Endothelial cell (in vitro differentiated cells): ENCODE results near the gene CAMTA1. TPM values are rescaled to one million over a fixed set of nuclear protein-coding genes. Genes with fewer than 3 reads are reported as not detected.

Experiments used
- DNase-seq: peaks from one replicate; pipeline ENCODE4 v3.0.0; 2021; ENCODE audit warnings: low spot score
- H3K27ac Mint-ChIP-seq: one replicate; pipeline ENCODE4 v1.8.0; 2021; ENCODE audit warnings: mixed read lengths, inconsistent platforms; ENCODE audit not compliant: unreplicated experiment
- H3K27me3 Mint-ChIP-seq: one replicate; pipeline ENCODE4 v1.8.0; 2021; ENCODE audit warnings: mild to moderate bottlenecking, moderate library complexity, mixed read lengths, inconsistent platforms; ENCODE audit not compliant: unreplicated experiment
- H3K36me3 Mint-ChIP-seq: one replicate; pipeline ENCODE4 v1.8.0; 2021; ENCODE audit warnings: mild to moderate bottlenecking, low read depth, mixed read lengths, inconsistent platforms; ENCODE audit not compliant: unreplicated experiment
- H3K4me1 Mint-ChIP-seq: one replicate; pipeline ENCODE4 v1.8.0; 2021; ENCODE audit warnings: mild to moderate bottlenecking, mixed read lengths, inconsistent platforms; ENCODE audit not compliant: unreplicated experiment
- H3K4me3 Mint-ChIP-seq: one replicate; pipeline ENCODE4 v1.8.0; 2021; ENCODE audit warnings: mild to moderate bottlenecking, mixed read lengths, inconsistent platforms; ENCODE audit not compliant: unreplicated experiment
- H3K9me3 Mint-ChIP-seq: one replicate; pipeline ENCODE4 v1.8.0; 2021; ENCODE audit warnings: mixed read lengths, inconsistent platforms; ENCODE audit not compliant: unreplicated experiment
- total RNA-seq: library from RNA; stranded (reverse); fragmentation: NEBNext Ultra II Directional; extraction: Animal tissue kit (Norgen Biotek cat#: 25700); gene quantifications from one replicate; pipeline ENCODE4 v1.2.1, GENCODE V29; 2021; ENCODE audit not compliant: unreplicated experiment
- TF ChIP-seq, protein P1 (sequence below): fragments of 200-600 bp; sonication (generic); IDR thresholded peaks from one replicate; pipeline ENCODE4 v1.5.0; 2021; ENCODE audit warnings: antibody characterized with exemption; ENCODE audit not compliant: unreplicated experiment

The CAMTA1 gene
- total RNA-seq, 1 donor from 2014 or later: 87.3 TPM

DNA sequence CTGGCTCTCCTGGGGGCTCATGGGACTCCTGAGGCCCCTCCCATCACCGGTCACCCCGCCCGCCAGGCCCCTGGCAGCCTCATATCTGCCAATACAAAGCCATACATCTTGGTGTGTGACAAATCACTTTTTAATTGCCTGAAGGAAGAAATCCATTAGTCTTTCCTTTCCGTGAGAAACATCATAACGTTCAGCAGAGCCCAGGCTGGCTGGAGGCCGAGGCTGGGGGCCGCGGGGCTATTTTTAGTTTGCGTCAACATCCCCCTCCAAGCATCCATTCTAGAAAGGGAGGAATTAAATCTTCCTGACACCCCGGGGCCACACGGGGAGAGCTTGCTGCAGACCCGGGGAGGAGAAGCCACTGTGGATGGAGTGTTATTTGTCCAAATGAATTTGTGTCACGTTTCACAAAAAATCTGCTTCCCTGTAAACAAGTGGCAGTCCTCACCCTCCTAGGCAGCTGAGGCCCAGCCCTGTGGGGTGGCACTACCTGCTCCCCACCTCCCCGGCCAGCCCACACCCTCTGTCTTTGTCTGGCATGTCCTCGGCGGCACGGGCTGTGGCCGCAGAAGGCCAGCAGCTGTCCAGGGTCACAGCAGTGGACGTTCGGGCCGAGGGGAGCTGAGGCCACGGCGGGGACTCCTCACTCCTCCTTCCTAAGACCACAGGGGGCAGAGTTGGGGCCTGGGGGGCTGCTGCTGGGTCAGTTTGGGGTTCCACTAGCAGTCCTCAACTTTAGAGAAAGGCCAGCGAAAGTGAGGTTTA lies 749.0 kb downstream of the CAMTA1 start:
- Mint-ChIP-seq H3K27ac (no peak overlapping the region), H3K9me3 (no peaks in the 10 kb centered on the region), H3K4me3 (no peak overlapping the region), H3K27me3 (peaks cover 2% of the 10 kb centered on the region), H3K36me3 (no peaks in the 10 kb centered on the region), H3K4me1 (no peaks in the 10 kb centered on the region)
- TF ChIP-seq, protein P1, sequence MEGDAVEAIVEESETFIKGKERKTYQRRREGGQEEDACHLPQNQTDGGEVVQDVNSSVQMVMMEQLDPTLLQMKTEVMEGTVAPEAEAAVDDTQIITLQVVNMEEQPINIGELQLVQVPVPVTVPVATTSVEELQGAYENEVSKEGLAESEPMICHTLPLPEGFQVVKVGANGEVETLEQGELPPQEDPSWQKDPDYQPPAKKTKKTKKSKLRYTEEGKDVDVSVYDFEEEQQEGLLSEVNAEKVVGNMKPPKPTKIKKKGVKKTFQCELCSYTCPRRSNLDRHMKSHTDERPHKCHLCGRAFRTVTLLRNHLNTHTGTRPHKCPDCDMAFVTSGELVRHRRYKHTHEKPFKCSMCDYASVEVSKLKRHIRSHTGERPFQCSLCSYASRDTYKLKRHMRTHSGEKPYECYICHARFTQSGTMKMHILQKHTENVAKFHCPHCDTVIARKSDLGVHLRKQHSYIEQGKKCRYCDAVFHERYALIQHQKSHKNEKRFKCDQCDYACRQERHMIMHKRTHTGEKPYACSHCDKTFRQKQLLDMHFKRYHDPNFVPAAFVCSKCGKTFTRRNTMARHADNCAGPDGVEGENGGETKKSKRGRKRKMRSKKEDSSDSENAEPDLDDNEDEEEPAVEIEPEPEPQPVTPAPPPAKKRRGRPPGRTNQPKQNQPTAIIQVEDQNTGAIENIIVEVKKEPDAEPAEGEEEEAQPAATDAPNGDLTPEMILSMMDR: no peak
- no peak for DNase-seq

DNA sequence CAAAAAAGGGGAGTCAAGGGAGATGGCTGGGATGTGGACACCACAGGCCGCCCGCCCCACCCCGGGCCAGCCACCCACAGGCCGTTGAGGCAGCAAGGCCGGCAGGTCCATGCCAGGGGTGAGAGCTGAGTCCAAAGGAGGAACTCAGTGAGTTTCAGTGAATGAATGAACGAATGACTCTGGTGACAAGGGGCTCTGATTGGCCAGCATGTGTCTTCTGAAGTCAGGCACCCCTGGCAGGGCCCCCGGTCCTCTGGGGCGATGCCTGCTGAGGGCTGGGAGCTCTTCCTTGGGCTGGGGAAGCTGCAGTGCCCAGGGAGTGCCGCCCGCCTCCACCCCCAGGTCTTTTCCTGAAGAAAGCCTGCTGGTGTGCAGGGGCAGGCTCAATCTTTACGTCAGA lies 749.8 kb downstream of the CAMTA1 start:
- no peaks in the 10 kb centered on the region for H3K9me3 Mint-ChIP-seq
- TF ChIP-seq, protein P1: no peak
- H3K4me1 Mint-ChIP-seq: no peaks in the 10 kb centered on the region
- H3K36me3 Mint-ChIP-seq: no peaks in the 10 kb centered on the region
- peaks cover 3% of the 10 kb centered on the region for H3K27me3 Mint-ChIP-seq
- H3K27ac Mint-ChIP-seq: no peak overlapping the region
- no peak for DNase-seq
- H3K4me3 Mint-ChIP-seq: no peak overlapping the region

DNA sequence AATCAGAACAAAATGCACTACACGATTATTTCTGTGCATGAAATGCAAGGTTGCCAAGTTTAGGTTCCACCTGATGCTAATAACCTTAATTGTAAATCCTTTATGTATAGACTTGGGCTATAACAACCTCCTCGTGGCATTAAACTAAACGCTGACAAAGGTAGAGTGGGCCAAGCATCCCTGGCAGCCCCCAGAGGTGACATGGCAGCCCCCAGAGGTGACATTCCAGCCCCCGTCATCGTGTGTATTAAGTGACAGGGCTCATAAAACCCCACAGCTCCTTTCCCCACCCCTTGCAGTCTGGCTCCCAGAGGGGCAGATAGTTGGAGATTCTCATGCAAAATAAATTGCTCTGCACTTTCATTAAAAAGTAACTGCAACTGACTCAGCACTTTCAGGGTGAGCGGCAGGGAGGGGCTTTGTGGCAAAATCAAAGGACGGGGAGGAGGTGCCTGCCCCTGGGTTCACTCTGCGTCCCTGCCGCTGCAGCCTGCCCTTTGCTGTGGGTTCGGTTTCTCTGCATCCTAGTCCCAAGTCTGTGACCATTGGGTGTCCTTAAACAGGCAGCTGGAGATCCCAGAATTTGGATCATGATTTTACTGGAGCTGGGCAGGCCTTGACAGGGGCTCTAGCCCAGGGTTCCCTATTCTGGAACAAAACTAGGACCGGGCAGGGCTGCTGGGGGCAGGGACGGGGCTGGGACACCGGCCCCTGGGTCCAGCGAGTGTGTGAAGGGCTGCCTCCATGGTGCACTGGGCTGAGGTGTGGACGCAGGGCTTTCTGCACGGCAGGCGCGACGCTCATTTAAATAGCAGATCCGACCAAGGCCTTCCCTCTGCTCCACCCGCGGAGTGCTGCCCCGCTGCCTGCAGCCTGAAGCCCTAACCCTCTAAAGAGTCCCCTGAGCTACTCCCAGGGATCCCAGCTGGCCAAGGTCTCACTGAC lies 751.0 kb downstream of the CAMTA1 start:
- no peak for DNase-seq
- Mint-ChIP-seq H3K4me1 (no peaks in the 10 kb centered on the region), H3K27me3 (peaks cover 5% of the 10 kb centered on the region), H3K9me3 (no peaks in the 10 kb centered on the region), H3K4me3 (no peak overlapping the region), H3K36me3 (no peaks in the 10 kb centered on the region), H3K27ac (no peak overlapping the region)
- TF ChIP-seq, protein P1: no peak

DNA sequence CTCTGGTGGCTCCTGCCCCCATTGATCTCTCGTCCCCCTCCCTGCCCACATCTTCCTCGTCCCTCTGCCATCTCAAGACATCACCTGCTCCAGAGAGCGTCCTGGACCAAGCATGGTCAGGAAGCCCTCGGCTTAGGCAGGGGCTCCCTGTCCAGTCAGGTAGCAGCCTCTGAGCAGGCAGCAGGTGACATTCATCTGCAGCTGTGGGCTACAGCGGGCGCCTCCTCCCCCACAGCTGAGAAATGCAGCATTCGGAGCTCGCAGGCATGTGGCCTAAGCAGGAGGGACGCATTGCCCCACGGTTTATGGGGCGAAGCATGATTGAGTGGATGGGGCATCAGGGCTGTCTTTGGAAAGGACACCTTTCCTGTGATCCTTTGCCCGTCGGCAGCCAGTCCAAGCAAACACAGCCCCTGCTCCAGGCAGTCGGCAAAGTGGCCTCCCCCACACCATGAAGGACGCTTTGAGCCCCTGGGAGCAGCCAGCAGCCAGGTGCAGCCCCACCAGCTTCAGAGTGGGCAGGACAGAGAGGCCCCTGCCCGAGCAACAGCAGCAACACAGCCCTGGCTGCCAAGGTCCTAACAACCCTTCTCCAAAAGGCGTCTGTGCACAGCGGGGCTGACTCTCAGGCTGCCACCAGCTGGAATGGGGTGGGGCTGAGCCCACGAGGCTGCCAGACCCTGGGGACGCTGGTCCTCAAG lies 751.8 kb downstream of the CAMTA1 start:
- H3K27me3 Mint-ChIP-seq: peaks cover 5% of the 10 kb centered on the region
- no peak for DNase-seq
- H3K9me3 Mint-ChIP-seq: no peaks in the 10 kb centered on the region
- H3K4me3 Mint-ChIP-seq: no peak overlapping the region
- H3K27ac Mint-ChIP-seq: no peak overlapping the region
- H3K4me1 Mint-ChIP-seq: no peaks in the 10 kb centered on the region
- TF ChIP-seq, protein P1: no peak
- H3K36me3 Mint-ChIP-seq: no peaks in the 10 kb centered on the region
